HG03175 (cell line): ENCODE data around the gene GPX3.
A peak's percentile ranks its signal among the peaks of the same experiment; 100 is the strongest.

ENCODE experiments used
- ATAC-seq: cut with Tn5 transposase; IDR thresholded peaks from one replicate; pipeline ENCODE4 v1.9.1; 2021; ENCODE audit warnings: mild to moderate bottlenecking, moderate library complexity; ENCODE audit not compliant: unreplicated experiment

The GPX3 gene

GRCh38 chr5:151020304-151021110 lies at the start of gene GPX3:
Gene GPX3, plus strand, starts transcription at chr5:151020591. Its CDS starts 64 bp downstream, at chr5:151020655.
- peak; percentile 64 for ATAC-seq

DNA sequence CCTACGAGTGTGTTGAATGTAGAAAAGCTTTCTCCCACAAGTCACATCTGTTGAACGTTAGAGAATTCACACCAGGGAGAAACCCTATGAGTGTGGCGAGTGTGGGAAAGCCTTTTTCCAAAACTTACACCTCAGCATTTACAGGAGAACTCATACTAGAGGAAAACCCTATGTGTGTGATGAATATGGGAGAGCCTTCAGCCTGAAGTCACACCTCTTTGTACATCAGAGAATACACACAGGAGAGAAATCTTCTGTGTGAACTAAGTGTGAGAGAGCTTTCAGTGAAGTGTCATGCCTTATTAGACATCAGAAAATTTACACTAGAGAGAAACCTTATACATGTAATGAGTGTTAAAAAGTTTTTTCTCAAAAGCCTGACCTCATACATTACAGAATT lies 41.8 kb upstream of the GPX3 start:
- no peak for ATAC-seq

- ATAC-seq, result no peak
Observed at GRCh38 chr5:150987746-150988145, 32.6 kb upstream of the GPX3 start.

DNA sequence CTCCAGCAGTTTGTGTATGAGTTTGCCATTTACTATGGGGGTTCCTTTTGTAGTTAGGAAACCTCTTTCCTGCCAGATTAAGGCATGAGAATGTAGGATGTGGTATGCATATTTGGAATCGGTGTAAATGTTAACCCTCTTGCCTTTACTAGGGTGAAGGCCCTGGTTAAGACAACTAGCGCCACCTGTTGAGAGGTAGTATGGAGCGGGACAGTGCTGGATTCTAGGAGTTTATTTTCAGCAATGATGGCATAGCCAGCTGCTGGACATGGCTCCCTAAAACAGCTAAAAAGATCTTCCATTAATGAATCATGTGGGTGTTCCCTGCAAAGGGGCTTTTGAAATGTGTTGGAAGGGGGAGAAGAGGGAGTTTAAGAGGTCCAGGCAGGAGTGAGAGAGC lies 30.7 kb upstream of the GPX3 start:
- no peak for ATAC-seq

GRCh38 chr5:150992705-150993104 lies 27.7 kb upstream of the GPX3 start:
- ATAC-seq, result no peak

- ATAC-seq, result no peak
Observed at GRCh38 chr5:150993422-150993821, 27.0 kb upstream of the GPX3 start.

- no peak for ATAC-seq
Observed at GRCh38 chr5:150993826-150994412, 26.5 kb upstream of the GPX3 start.

DNA sequence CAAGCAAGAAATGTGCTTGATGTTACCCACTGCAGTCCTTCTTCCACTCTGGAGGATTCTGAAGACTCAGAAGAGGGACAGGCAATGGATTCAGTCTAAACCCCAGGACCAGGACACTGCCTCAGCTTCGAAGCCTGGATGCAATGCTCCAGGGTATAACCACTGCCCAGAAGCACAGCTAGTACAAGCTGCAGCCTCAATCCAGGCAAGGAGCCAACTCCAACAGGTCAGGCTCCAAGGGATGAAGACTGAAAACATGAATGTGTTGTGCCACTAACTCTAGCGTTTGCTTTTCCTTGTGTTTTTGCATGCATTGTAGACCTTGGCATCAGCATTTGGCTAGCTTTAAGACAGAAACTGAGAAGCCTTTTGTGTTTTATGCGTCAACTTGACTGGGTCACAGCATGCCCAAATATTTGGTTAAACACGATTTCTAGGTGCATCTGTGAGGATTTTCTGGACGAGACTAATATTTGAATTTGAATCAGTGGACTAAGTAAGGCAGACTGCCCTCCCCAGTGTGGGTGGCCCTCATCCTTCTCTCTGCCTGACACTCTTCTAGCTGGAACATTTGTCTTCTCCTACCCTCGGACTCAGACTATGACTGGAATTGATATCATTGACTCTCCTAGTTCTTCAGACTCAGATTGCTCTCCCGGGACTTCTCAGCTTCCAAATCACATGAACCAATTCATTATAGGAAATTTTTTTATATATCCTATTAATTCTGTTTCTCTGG lies 20.5 kb upstream of the GPX3 start:
- ATAC-seq, result no peak

DNA sequence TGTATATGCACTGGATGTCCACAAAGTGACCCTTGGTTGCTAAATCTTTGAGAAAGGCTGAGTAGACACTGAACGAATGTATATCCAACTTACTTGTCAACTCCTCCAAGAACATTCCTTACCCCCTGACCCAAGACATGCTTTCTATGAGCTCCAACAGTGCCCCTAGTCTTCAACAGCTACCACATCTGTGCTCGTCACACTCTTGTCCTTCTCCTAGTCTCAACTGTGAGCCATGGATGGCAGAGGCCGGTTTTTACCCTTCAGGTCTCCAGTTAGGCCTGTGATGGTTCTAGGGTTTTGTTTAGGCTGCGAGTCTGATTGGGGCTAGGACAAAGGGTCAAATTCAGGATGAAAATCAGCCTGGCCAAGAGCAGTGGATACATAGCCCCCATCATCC lies 19.0 kb upstream of the GPX3 start:
- ATAC-seq, result no peak

- no peak for ATAC-seq
Observed at GRCh38 chr5:151002250-151002649, 18.1 kb upstream of the GPX3 start.

GRCh38 chr5:151002681-151003502 lies 17.5 kb upstream of the GPX3 start:
- no peak for ATAC-seq

DNA sequence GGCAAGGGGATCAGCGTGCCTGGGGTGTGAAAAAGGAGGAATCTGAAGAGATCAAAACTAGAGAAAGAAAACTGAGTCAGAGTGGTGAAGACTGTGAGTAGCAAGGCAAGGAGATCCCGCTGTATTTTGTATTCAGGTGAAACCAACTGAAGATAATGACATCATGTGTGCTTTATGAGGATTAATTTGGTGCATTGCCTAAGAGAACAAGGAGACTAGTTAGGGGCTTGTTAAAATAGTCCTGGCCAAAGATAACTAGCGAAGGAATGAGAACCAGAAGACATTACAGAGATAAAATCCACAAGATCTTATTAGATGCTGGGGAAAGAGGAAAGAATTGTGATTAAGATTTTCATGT lies 16.9 kb upstream of the GPX3 start:
- ATAC-seq, result no peak

DNA sequence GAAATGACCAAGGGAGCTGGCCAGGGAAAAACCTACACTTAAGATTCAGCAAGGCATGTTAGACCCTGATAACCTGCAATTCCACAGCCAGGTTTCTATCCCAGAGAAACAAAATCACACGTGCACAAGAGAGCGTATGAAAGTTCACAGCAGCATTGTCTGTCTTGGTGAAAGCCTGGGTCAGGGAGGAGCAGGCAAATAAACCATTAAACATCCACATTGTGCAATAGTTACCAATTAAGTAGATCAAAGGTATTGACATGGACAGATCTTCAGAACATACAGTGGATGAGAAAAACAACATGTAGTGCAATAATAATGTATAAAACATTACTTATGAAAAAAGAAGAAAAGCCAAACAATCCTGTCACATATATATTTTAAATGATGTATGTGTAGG lies 15.9 kb upstream of the GPX3 start:
- ATAC-seq, result no peak

DNA sequence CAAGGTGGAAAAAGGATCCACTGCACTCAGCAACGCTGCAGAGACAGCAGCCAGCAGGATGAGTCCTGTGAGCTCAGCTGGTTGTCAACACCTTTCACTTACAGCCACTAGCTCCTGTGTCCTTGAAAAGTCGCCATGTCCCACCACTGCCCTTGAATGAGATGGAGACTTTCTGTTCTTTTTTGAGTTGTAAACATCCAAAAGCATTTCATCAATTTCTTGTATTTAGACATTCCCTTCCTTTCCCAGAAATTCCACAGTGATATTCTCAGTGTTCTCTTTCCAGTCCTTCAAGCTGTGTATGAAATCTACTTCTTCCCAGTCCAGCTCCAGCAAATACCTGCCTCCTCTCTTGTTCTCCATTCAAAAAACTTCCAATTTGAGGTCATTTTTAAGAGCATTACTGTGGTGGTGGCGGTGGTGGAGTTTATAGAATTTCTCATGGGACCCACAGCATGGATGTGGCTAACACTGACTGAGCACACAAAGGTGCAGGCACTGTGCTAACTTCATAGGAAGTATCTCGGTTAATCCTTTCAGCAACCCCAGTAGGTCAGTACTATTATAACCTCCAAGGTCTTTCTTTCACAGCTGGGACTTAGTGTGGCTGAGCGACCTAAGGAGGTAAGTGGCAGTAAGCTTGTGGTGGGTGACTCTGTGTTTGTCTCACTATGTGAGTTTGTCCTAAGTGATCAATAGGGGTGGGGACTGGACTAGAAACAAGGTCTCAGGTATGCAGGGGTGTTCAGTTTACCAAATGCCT lies 15.0 kb upstream of the GPX3 start:
- ATAC-seq, result no peak

GRCh38 chr5:151005950-151006576 lies 14.3 kb upstream of the GPX3 start:
- ATAC-seq, result no peak

DNA sequence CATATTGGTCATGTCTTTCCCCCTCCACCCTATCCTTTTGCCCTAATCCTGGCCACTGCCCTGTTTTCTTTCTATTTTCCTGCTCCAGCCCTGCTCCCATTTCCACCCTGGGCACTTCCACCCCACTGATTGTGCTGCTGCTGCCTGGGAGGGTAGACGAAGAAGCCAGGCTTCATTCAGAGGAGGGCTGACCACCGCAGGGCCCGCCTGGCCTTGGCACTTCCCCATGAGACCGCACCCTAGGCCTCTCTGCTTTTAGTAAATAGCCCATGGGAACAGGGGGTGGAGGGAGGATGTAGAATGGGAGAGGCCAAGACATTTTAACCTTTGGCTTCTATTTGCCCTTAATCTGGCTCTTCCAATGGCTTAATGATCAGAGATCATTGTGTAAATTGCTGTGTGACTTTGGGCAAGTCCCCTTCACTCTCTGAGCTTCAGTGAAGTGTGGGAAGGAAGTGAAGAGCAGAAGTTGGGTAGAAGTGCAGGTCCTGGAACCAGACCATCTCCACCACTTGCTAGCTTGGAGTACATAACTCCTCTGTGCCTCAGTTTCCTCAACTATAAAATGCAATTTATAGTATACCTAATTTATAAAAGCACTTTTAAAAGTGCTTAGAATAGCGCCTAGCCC lies 13.6 kb upstream of the GPX3 start:
- no peak for ATAC-seq

DNA sequence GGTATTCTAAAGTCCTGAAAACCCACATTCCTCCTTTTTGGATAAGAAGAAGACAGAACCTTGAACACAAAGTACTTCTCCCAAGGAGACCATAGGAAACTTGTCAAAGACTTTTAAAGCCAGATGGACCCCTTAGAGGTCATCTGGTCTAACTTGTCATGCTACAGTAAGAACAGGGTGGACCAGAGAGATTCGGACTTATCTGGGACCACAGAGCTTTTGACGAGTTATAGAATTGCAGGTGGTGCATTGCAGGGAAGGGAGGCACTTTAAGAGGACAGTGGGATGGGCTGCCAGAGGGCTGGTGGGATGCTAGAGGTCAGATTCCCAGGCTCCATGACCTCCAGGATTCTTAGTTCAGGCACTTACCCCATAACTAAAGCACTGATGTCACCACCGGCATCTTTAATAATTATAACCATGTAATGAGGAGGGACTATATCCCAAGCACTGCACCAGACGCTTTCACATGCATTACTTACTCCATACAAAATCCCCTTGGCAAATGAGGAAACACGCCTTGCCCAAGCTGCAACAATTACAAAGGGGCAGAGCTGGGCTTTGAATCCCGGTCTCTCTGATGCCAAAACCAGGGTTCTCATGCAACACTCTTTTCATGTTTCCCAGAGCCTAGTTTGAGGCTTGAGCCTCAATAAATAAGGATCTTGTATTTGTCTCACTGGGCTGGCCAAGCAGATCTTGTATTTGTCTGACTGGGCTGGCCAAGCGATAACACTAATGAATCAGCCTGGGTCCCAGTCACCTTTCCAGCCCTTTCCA lies 12.8 kb upstream of the GPX3 start:
- ATAC-seq, result no peak

DNA sequence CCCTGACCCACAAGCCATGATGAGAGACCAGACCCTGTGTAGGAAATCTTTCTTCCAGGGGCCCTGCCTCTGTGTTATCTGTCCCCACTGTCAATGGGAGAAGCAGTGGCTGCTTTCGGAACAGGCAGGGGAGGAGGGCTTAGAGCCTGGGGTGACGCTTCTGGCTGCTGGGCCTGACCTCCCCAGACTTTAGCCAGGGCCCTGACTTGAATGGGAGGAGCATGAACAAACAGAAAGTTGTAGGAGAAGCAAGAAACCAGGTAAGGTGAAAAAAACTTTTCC lies 12.2 kb upstream of the GPX3 start:
- no peak for ATAC-seq

DNA sequence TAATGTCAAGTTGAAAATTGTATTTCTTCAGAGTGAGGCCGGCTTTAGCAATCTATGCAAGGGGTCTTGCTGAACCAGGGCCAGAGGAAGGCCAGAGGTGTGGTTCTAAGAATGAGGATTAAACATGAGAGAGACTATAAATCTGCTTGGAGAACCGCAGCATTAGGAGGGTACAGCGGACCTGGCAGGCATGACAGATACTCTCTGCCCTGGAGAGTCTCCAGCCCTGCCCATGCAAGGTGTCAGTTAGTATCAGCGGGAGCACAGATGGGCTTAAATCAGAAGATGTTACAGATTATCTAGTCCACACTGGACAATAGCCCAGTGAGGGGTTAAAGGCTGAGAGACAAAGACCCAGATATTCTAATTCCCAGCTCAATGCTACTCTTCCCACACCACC lies 11.5 kb upstream of the GPX3 start:
- ATAC-seq, result no peak
